Suprapubic skin (tissue), 4 donors: ENCODE results near the gene LPXN.

Experiments
- CTCF ChIP-seq, 2 donors: fragments of 200-600 bp in 1 of 2; fragments of 450-650 bp in 1 of 2; sonication (generic) in 1 of 2; IDR thresholded peaks; one replicate each; pipeline ENCODE4 v1.5.1; 2016 to 2019; ENCODE audit warnings: antibody characterized with exemption in 2 of 2, mild to moderate bottlenecking in 1 of 2, moderate library complexity in 1 of 2
- EP300 ChIP-seq: sonication (generic); formaldehyde crosslinking; IDR thresholded peaks from one replicate; pipeline ENCODE4 v1.6.1; 2017; ENCODE audit warnings: antibody characterized with exemption
- POLR2A ChIP-seq, 2 donors: fragments of 450-650 bp; IDR thresholded peaks; one replicate each; pipeline ENCODE4 v1.6.1; 2017; ENCODE audit warnings: antibody characterized with exemption in 2 of 2, mild to moderate bottlenecking in 2 of 2, moderate library complexity in 2 of 2
- POLR2AphosphoS5 ChIP-seq, 3 donors: sonication (generic); formaldehyde crosslinking; IDR thresholded peaks; one replicate each; pipeline ENCODE4 v1.6.1; 2017; ENCODE audit warnings: antibody characterized with exemption in 3 of 3

GRCh38 chr11:58616594-58616993 is 40.9 kb upstream of the LPXN start:
- TF ChIP-seq POLR2AphosphoS5 (IDR thresholded peaks at IDR 0.05) (no peak), EP300 (no peak), CTCF (IDR thresholded peaks at IDR 0.05) (no peak), POLR2A (IDR thresholded peaks at IDR 0.05) (no peak)
